GM12872 (cell line): ENCODE data around the gene BMP8A.

ENCODE experiments used
- TF ChIP-seq, protein P1 (sequence below): IDR thresholded peaks from 3 replicates; pipeline ENCODE4 v1.5.1; 2011; ENCODE audit warnings: low read depth, mild to moderate bottlenecking, low read length, moderate library complexity; ENCODE audit not compliant: insufficient read depth

Gene BMP8A

DNA sequence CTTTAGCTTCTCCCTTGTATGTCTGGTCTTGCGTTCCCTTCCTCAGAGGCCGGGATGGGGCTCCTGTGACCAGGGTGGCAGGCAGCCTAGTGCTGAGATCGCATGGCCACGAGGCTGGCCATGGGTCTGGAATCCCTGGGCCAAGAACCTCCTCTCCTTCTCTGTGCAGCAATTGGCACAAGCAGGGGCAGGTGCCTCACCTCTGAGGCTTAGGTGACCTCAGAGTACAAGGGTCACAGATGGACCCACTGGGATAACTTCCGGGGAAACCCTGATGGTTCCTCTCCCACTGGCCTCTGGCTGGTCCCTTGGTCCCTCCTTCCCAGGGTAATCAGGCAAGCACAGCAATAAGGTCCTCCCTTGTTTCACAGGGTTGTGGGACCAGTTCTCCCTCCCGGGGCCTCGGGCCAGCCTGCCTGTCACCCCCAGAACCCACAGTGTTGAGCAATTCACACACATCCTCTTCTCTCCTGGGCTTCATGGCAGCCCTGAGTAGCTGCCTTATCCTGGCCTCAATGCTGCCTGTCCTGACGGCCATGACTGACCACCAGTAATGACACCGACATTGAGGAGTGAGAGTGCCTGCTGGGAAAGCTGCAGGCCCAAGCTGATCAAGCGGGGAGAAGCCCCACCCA is 38.6 kb downstream of the BMP8A start:
- TF ChIP-seq, protein P1, sequence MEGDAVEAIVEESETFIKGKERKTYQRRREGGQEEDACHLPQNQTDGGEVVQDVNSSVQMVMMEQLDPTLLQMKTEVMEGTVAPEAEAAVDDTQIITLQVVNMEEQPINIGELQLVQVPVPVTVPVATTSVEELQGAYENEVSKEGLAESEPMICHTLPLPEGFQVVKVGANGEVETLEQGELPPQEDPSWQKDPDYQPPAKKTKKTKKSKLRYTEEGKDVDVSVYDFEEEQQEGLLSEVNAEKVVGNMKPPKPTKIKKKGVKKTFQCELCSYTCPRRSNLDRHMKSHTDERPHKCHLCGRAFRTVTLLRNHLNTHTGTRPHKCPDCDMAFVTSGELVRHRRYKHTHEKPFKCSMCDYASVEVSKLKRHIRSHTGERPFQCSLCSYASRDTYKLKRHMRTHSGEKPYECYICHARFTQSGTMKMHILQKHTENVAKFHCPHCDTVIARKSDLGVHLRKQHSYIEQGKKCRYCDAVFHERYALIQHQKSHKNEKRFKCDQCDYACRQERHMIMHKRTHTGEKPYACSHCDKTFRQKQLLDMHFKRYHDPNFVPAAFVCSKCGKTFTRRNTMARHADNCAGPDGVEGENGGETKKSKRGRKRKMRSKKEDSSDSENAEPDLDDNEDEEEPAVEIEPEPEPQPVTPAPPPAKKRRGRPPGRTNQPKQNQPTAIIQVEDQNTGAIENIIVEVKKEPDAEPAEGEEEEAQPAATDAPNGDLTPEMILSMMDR = no peak

DNA sequence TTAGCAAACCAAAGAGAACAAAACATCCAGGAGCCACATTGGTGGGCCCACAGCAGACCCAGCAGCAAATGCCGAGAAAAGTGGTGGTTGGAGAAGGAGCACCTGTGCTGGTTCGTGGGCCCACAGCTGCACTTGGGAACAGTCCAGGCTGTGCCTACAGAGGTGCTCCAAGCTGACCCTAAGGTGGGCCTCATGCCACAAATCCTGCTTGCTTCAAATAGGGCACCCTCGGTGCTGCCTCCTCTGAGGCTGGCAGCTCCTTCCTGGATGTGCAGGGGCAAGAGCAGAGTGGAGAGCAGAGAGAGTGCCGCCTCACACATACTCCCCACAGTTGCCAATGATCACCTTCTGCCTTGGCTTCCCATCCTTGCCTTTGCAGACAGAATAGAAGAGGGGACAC is 40.1 kb downstream of the BMP8A start:
- TF ChIP-seq, protein P1 = no peak

DNA sequence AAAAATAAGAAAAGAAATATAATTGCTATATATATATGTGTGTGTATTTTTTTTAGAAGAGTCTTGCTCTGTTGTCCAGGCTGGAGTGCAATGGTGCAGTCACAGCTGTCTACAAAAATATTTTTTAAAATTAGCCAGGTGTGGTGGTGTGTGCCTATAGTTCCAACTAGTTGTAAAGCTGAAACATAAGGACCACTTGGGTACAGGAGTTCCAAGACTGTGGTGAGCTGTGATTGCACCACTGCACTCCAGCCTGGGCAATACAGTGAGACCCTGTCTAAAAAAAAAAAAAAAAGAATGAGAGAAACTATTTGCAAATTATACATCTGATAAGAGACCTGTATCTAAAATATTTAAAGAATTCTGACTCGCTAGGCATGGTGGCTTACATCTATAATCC is 42.0 kb downstream of the BMP8A start:
- TF ChIP-seq, protein P1 = no peak

DNA sequence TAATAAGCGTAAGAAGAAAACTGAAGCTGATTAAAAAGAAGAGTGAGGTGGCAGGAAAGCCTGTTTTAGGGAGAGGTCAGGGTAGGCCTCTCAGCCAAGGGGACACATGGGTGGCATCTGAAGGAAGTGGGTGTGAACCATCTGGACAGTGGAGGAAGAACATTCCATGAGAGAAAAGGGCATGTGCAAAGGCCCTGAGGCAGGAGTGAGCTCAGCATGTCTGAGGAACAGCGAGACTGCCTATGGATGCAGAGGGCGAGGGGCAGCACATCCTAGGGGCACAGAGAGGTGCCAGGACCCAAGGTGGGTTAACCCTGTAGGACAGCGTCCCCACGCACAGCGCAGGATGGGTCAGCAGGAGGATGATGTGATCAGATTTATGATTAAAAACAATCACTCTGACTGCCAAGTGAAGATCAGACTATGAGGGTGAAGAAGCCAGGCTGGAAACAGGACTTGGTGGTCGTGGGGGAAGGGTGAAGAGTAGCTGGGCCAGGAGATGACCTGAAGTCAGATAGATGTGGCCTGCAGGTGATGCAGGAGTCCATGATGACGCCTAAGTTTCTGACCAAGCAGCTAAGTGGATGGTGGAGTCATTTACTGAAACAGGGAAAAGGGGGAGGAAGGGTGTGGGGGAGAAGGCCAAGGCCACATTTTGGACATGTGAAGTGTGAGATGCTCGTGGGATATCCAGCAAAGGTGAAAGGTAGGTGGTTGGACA is 47.3 kb downstream of the BMP8A start:
- TF ChIP-seq, protein P1 = no peak

DNA sequence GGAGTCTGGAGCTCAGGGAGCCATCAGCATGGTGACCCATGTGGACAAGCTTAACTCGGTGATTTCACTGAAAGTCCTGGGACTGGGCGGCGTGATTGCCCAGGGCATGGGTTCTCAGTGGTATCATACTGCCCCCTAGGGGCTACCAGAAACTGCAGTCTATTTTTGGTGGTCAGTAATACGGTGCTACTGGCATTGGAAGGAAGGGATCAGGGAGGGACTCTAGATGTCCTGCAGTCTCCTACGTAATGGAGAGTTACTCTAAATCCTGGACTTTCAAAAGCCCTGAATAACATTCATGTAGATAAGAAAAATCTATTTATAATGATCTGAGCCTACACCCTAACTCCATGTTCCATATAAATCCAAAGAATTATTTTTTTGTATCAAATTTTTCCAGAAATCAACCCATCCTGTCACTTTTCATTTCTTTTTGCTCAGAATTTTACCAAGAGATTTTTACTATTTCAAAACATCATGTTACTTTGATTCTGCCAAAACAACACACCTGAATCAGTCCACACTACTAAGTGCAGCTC is 47.9 kb downstream of the BMP8A start:
- TF ChIP-seq, protein P1 = peak; percentile 91

DNA sequence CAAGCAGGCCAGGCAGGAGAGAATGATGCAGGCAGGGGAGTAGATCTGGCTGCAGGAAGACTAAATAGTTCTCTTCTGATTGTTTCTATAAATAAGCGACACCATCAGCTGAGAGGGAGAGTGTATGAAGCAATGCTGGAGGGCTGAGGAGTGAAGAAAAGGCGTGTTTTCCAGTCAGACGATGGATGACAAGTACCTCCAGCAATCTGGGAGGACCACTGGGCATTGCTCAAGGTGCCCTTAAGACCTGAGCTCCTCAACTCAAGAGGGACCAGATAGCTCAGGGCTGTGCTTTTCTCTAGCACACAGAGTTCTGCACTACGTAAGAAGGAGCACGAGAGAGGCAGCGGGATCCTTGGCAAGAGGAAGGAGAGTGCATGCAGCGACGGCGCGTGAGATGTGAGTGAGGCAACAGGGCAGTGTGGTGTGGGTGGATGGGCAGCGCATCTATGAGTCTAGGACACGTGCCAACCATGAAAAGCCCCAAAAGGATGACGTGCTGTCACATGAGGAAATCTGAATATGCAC is 49.1 kb downstream of the BMP8A start:
- TF ChIP-seq, protein P1 = no peak

DNA sequence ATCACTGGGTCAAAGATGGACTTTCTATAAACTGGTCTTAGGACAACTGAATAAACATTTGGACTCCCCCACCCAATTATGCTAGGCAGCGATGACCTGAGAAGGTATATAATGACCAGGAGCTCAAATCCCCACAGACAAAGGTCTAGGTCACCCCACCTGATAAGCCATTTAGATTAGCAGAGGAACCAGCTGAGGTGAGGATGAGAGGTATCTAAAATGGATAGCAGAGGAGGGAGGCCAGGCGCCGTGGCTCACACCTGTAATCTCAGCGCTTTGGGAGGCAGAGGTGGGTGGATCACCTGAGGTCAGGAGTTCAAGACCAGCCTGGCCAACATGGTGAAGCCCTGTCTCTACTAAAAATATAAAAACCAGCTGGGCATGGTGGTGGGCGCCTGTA is 51.5 kb downstream of the BMP8A start:
- TF ChIP-seq, protein P1 = no peak
